IPS-15b (cell line): ENCODE data around the gene WIPI1.

Experiments used
- H3K27me3 ChIP-seq: one replicate; pipeline ENCODE4 v1.6.1; 2013; ENCODE audit warnings: low read length; ENCODE audit not compliant: control insufficient read depth, insufficient read depth
- H3K36me3 ChIP-seq: one replicate; pipeline ENCODE4 v1.6.1; 2013; ENCODE audit warnings: low read length; ENCODE audit not compliant: control insufficient read depth, insufficient read depth
- H3K4me1 ChIP-seq: one replicate; pipeline ENCODE4 v1.6.1; 2013; ENCODE audit warnings: mild to moderate bottlenecking, low read length; ENCODE audit not compliant: control insufficient read depth, insufficient read depth
- H3K4me3 ChIP-seq: one replicate; pipeline ENCODE4 v1.5.1; 2013; ENCODE audit warnings: low read depth, low read length
- H3K9ac ChIP-seq: one replicate; pipeline ENCODE4 v1.6.1; 2013; ENCODE audit warnings: low read depth, mild to moderate bottlenecking, low read length
- H3K9me3 ChIP-seq: one replicate; pipeline ENCODE4 v1.6.1; 2013; ENCODE audit warnings: mild to moderate bottlenecking, low read length; ENCODE audit not compliant: control insufficient read depth, insufficient read depth

WIPI1 gene

DNA sequence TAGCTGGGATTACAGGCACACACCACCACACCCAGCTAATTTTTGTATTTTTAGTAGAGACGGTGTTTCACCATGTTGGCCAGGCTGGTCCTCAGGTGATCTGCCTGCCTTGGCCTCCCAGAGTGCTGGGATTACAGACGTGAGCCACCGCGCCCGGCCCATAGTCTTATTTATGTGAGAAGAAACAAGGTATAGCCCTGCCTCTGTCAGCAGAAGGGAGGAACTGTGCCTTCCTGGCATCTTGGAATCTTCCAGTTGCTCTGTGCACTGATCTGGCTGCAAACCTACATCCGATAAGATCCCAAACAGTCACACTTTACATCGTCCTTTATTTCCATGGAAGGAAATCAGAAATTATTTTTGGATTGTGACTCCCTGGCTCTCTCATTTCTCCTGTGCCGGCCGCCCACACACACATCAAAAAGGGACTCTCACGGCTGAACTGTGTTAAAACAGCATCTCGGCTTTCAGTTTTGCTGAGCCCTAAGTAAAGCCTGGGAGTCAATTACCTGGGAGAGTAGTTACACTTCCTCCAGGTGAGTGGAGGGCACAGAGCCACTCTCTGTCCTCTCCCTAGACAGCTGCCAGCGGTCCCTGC is 23.3 kb downstream of the WIPI1 start:
- H3K4me1 ChIP-seq = no peaks in the 10 kb centered on the region

DNA sequence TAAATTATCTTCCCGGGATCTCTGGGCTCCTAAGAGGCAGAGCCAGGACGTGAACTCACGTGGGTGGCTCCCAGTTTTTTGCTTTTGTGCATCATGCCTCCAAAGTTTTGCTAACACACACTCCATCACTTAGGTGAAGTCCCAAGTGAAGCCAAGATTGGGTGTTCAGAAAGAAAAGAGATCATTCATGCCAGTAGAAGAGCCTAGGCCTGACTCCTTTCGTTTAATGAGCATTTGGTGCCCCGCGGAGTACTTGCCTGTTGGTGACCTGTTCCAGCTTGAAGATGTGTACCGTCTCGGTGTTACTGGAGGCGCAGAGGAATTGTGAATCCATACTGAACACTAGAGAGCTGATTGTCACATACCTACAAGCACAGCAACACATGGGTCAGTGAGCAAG is 24.1 kb downstream of the WIPI1 start:
- no peak overlapping the region for H3K4me3 ChIP-seq
- peaks cover 9% of the 10 kb centered on the region for H3K36me3 ChIP-seq
- H3K9me3 ChIP-seq = no peaks in the 10 kb centered on the region
- no peaks in the 10 kb centered on the region for H3K4me1 ChIP-seq
- no peaks in the 10 kb centered on the region for H3K27me3 ChIP-seq
- H3K9ac ChIP-seq = no peak overlapping the region

More for the DNA sequence above, 23.3 kb downstream of the WIPI1 start:
- no peak overlapping the region for H3K4me3 ChIP-seq
- peaks cover 9% of the 10 kb centered on the region for H3K36me3 ChIP-seq
- H3K9ac ChIP-seq = no peak overlapping the region
- H3K27me3 ChIP-seq = no peaks in the 10 kb centered on the region
- no peaks in the 10 kb centered on the region for H3K9me3 ChIP-seq

DNA sequence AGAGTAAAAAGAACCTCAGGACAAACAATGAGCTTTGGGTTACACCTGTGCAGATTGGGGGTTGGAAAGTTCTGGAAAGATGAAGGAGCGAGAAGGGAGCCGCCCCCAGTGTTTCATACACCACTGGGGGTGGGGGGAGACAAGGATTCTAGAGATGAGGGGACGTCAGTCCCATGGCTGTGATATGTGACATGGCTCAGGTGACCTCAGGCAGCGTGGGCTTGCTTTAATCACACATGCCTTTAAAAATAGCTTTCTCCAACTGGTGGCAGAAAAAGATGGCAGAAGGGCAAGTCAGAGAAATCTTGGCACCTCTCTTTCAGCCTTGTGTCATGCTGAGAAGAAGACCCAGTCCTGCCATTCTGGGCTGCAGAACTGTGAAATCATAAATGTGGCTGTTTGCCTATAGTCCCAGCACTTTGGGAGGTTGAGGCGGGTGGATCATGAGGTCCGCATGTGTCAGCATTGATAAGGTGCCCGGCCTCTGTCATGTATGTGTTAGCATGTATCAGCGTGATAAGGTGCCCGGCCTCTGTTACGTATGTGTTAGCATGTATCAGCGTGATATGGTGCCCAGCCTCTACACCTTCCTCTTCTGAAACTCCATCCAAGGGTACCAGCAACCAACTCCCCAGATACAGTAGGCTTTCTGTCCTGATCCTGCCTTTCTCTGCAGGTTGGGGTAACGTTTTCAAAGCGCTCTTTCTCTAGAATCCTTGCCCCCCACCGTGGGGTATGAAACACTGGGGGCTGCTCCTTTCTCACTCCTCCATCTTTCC is 25.0 kb downstream of the WIPI1 start:
- no peak overlapping the region for H3K4me3 ChIP-seq
- H3K27me3 ChIP-seq = no peaks in the 10 kb centered on the region
- H3K4me1 ChIP-seq = no peaks in the 10 kb centered on the region
- no peaks in the 10 kb centered on the region for H3K9me3 ChIP-seq
- H3K36me3 ChIP-seq = peaks cover 9% of the 10 kb centered on the region
- H3K9ac ChIP-seq = no peak overlapping the region

DNA sequence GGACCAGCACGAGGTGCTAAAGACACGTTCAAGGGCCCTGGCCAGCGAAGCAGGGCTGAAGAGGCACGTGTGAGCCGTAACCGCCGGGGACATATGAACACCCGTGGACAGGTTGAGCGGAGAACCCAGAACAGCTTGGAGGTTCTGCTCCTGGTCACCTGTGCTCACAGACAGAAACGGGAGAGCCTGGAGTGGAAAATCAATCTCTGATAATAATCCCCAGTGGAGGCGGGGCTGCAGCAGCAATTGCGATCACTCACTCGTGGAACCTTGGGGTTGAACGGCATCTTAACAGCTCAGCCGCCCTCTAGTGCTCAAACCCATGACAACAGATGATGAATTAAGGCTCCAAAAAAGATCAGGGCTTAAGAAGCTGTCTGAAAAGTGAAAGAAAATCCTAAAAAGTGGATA is 25.6 kb downstream of the WIPI1 start:
- no peak overlapping the region for H3K4me3 ChIP-seq
- H3K36me3 ChIP-seq = peaks cover 9% of the 10 kb centered on the region
- no peaks in the 10 kb centered on the region for H3K9me3 ChIP-seq
- H3K9ac ChIP-seq = no peak overlapping the region
- H3K27me3 ChIP-seq = no peaks in the 10 kb centered on the region
- no peaks in the 10 kb centered on the region for H3K4me1 ChIP-seq

DNA sequence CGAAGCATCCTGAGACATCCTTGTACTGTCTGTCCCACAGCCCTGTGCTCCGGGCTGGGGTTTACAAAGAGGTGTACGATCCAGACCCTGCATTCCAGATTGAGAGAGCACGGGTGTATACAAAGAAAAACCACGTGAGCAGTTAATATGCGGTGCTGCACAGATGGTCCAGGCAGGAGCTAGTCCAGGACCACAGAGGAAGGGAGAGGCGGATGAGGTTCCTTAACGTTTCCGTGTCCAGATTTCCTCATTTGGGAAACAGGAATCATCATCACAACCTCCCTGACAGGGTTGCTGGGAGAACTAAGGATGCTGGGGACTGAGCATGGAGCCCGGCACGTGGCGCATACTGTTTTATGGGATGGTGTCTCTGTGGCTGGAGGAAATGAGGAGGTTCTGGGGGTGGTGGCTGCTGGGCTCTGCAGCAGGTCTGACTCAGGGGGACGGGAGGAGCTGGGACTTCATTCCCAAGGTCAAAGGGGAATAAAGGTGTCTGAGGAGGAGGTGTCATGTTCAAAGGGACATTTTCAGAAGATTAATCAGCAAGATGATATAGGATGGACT is 26.2 kb downstream of the WIPI1 start:
- Histone ChIP-seq H3K27me3 (no peaks in the 10 kb centered on the region), H3K9me3 (no peaks in the 10 kb centered on the region), H3K9ac (no peak overlapping the region), H3K4me1 (no peaks in the 10 kb centered on the region), H3K4me3 (no peak overlapping the region), H3K36me3 (peaks cover 8% of the 10 kb centered on the region)

DNA sequence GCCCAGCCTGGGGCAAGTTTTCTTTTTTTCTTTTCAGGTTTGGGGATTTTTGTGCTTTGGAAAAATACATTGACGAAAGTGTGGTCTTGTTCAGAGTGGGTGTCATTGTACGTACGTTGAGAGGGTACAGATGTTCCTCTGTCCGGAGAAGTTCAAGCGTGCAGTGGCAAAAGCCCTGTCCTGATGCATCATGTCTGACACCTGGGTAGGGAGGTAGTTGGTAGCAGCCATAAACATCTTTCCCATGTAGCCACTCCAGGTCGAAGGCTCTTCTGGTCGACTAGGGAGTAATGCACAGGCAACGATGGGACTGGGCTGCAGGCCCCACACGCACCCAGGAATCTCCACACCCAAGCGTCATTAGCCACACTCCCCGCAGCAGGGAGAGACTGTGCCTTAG is 27.4 kb downstream of the WIPI1 start:
- Histone ChIP-seq H3K9me3 (no peaks in the 10 kb centered on the region), H3K4me3 (no peak overlapping the region), H3K27me3 (no peaks in the 10 kb centered on the region), H3K36me3 (peaks cover 3% of the 10 kb centered on the region), H3K9ac (no peak overlapping the region), H3K4me1 (no peaks in the 10 kb centered on the region)

DNA sequence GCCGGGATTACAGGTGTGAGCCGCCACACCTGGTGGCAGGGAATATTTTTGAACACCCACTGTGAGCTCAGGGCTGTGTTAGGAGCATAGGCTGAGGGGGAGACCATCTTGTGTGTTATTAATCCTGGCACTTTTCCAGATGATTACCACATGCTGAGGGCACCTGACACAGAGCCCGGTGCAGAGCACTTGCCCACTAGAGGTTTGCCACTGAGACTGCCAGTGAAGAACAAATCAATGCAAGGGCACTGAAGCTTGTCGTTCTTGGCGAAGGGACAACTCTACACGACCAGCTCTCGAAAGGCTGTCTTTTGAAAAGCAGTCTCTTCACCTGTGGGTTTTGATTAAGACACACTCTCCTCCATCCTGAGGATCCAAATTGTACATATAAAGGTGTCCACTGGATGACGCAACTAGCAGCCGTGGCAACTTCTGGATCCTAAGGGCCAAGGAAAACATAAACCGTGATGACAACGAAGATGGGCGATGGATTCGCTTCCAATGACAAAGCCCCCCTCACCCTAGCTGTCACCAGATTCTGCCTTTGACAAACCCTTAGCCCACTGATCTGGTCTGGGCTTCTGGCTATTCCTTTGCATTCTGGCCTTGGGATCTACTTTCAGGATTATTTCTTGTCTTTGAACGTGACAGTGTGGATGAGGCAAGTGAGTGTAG is 28.7 kb downstream of the WIPI1 start:
- Histone ChIP-seq H3K9ac (no peak overlapping the region), H3K27me3 (no peaks in the 10 kb centered on the region), H3K4me1 (no peaks in the 10 kb centered on the region), H3K36me3 (peaks cover 3% of the 10 kb centered on the region), H3K9me3 (no peaks in the 10 kb centered on the region), H3K4me3 (no peak overlapping the region)

DNA sequence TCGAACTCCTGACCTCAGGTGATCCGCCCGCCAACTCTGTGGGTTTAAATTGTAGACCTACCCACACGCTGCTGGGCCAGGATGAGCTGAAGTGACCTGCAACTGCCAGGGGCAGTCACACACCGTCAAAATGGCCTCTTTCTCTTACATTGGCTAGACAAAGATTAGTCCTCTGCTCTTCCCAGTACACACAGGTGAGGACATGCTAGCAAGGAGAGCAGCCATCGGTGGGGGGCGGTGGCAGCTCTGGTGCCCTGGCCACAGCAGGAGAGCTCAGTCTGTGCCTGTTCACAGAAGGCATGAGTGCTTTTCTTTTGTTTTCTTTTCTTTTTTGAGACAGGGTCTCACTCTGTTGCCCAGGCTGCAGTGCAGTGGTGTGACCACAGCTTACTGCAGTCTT is 29.7 kb downstream of the WIPI1 start:
- Histone ChIP-seq H3K9me3 (no peaks in the 10 kb centered on the region), H3K36me3 (no peaks in the 10 kb centered on the region), H3K4me1 (no peaks in the 10 kb centered on the region), H3K4me3 (no peak overlapping the region), H3K9ac (no peak overlapping the region), H3K27me3 (no peaks in the 10 kb centered on the region)

DNA sequence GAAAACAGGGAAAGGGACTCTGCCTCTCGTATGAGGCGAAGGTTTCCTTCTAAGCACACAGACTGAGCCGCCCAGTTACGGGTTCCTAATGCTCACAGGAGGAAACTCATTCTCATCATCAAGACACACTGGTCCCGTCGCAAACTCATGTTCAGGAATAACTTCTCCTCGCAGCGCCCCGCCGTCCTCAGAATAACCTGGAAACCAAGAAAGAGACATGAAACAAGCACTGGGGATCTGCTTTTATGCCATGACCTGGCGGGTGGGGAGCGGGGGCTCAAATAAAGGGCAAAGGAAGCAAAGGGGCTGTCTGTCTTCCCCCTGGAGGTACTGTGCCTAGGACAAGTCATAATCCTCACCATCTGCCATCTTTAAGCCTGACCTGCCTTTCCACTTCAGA is 31.3 kb downstream of the WIPI1 start:
- Histone ChIP-seq H3K4me3 (no peak overlapping the region), H3K36me3 (no peaks in the 10 kb centered on the region), H3K4me1 (peaks cover under 1% of the 10 kb centered on the region), H3K9ac (no peak overlapping the region), H3K27me3 (no peaks in the 10 kb centered on the region), H3K9me3 (no peaks in the 10 kb centered on the region)

DNA sequence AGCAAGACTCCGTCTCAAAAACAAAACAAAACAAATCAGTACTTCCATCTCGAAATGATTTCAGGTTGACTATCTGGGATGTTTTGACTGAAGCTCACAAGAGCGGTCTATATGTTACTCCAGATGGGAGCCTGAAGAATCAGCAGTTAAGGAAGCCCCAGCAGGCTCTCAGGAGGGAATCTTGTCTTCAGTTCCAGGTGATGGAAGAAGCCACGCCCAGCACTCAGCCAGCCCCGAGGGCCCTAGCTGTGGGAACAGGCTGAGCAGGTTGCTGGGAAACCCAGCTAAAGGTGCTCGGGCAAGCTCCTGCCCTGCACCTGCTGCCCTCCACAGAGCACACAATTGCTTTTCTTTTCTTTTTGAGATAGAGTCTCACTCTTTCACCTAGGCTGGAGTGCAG is 32.4 kb downstream of the WIPI1 start:
- Histone ChIP-seq H3K4me3 (no peak overlapping the region), H3K9ac (no peak overlapping the region), H3K27me3 (no peaks in the 10 kb centered on the region), H3K36me3 (no peaks in the 10 kb centered on the region), H3K9me3 (no peaks in the 10 kb centered on the region), H3K4me1 (peaks cover 2% of the 10 kb centered on the region)

DNA sequence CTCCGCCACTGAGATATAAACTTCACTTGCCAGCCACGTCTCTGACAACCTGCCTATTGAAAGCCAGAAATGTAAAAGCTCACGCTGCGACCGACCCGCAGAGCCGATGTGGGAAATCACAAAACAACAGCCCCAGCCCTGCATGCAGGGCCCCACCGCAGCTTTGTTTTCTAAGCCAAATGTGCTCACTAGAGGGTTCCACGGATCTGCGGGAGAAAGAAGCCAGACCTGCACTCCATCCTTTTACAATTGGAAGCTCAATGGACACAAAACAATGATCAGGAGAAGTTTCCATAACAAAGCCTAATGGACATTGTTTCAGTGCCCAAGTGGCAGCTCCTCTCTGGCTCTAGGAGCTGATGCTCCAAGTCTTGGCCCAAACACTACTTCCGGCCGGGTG is 33.1 kb downstream of the WIPI1 start:
- H3K9ac ChIP-seq = no peak overlapping the region
- peaks cover 2% of the 10 kb centered on the region for H3K4me1 ChIP-seq
- no peaks in the 10 kb centered on the region for H3K36me3 ChIP-seq
- H3K27me3 ChIP-seq = no peaks in the 10 kb centered on the region
- no peaks in the 10 kb centered on the region for H3K9me3 ChIP-seq
- H3K4me3 ChIP-seq = no peak overlapping the region

DNA sequence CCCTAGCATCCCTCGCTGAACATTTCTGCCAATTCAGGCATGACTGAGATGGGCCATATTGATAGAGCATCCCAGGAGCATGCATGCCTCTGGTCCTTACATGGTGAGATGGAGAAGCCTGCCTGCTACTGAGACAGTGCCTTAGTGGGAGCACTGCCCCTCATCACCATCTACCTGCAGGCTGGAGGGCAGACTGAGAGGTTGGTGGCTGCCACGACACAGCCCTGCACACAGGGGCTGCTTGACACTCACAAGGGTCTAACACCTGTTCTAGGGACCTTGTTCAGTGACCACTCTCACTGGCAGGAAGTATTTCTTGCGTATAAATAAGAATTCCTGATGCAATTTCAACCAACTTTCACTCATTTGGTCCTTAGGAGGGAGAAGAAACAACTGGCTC is 34.0 kb downstream of the WIPI1 start:
- Histone ChIP-seq H3K36me3 (no peaks in the 10 kb centered on the region), H3K9ac (no peak overlapping the region), H3K9me3 (no peaks in the 10 kb centered on the region), H3K27me3 (no peaks in the 10 kb centered on the region), H3K4me3 (no peak overlapping the region), H3K4me1 (peaks cover 2% of the 10 kb centered on the region)
